Measurements from ENCODE around the gene TBC1D10A.

DNA sequence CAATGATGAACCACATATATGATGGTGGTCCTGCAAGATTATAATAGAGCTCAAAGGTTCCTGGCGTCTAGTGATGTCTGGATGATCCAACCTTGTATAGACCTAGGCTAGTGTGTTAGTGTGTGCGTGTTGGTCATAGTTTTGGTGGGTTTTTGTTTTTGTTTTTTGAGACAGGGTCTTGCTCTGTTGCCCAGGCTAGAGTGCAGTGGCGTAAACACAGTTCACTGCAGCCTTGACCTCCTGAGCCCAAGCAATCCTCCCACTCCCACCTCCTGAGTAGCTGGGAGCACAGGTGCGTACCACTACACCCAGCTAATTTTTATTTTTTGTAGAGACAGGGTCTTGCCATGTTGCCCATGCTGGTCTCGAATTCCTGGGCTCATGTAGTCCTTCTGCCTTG is 46.8 kb downstream of the TBC1D10A start:
- no peak for TF ChIP-seq POLR2AphosphoS5 (IDR thresholded peaks at IDR 0.05; ENCODE audit: borderline replicate concordance, low read depth, low read length)
- TF ChIP-seq EZH2 (IDR thresholded peaks at IDR 0.05): no peak
